ENCODE measurements around the gene RPL7L1.

The RPL7L1 gene

GRCh38 chr6:42879372-42880239, at the start of gene RPL7L1:
TSS of gene RPL7L1 (plus strand) at chr6:42879616. CDS start at chr6:42879911, 295 bp downstream.
- no peaks in the 10 kb centered on the region for H3K27me3 ChIP-seq (ENCODE audit: control insufficient read depth, insufficient read depth, low read length)
- no peaks in the 10 kb centered on the region for H3K4me1 ChIP-seq (ENCODE audit: control insufficient read depth, insufficient read depth, low read length)
- H3K4me3 ChIP-seq (ENCODE audit: low read depth, low read length): peak within 1 kb of the TSS; percentile 98
- H3K36me3 ChIP-seq (ENCODE audit: control insufficient read depth, insufficient read depth, low read length): peaks cover 21% of the 10 kb centered on the region
- H3K9me3 ChIP-seq (ENCODE audit: control insufficient read depth, insufficient read depth, low read length): no peaks in the 10 kb centered on the region
- peak within 1 kb of the TSS; percentile 99 for H3K9ac ChIP-seq (ENCODE audit: low read depth, low read length)

- Histone ChIP-seq H3K9ac (ENCODE audit: low read depth, low read length) (no peak overlapping the region), H3K36me3 (ENCODE audit: control insufficient read depth, insufficient read depth, low read length) (peaks cover 13% of the 10 kb centered on the region), H3K4me1 (ENCODE audit: control insufficient read depth, insufficient read depth, low read length) (no peaks in the 10 kb centered on the region), H3K4me3 (ENCODE audit: low read depth, low read length) (no peak overlapping the region), H3K27me3 (ENCODE audit: control insufficient read depth, insufficient read depth, low read length) (no peaks in the 10 kb centered on the region), H3K9me3 (ENCODE audit: control insufficient read depth, insufficient read depth, low read length) (no peaks in the 10 kb centered on the region)
Observed at GRCh38 chr6:42831237-42831636, 48.2 kb upstream of the RPL7L1 start.

GRCh38 chr6:42834056-42834455, 45.4 kb upstream of the RPL7L1 start:
- Histone ChIP-seq H3K9me3 (ENCODE audit: control insufficient read depth, insufficient read depth, low read length) (no peaks in the 10 kb centered on the region), H3K36me3 (ENCODE audit: control insufficient read depth, insufficient read depth, low read length) (peaks cover 9% of the 10 kb centered on the region), H3K27me3 (ENCODE audit: control insufficient read depth, insufficient read depth, low read length) (no peaks in the 10 kb centered on the region), H3K4me1 (ENCODE audit: control insufficient read depth, insufficient read depth, low read length) (no peaks in the 10 kb centered on the region), H3K4me3 (ENCODE audit: low read depth, low read length) (no peak overlapping the region), H3K9ac (ENCODE audit: low read depth, low read length) (no peak overlapping the region)

GRCh38 chr6:42841844-42842584, 37.4 kb upstream of the RPL7L1 start:
- H3K4me3 ChIP-seq (ENCODE audit: low read depth, low read length): no peak overlapping the region
- H3K9me3 ChIP-seq (ENCODE audit: control insufficient read depth, insufficient read depth, low read length): no peaks in the 10 kb centered on the region
- H3K27me3 ChIP-seq (ENCODE audit: control insufficient read depth, insufficient read depth, low read length): no peaks in the 10 kb centered on the region
- peak overlapping the region; percentile 17 for H3K9ac ChIP-seq (ENCODE audit: low read depth, low read length)
- no peaks in the 10 kb centered on the region for H3K36me3 ChIP-seq (ENCODE audit: control insufficient read depth, insufficient read depth, low read length)
- H3K4me1 ChIP-seq (ENCODE audit: control insufficient read depth, insufficient read depth, low read length): no peaks in the 10 kb centered on the region

- Histone ChIP-seq H3K36me3 (ENCODE audit: control insufficient read depth, insufficient read depth, low read length) (no peaks in the 10 kb centered on the region), H3K9ac (ENCODE audit: low read depth, low read length) (no peak overlapping the region)
Observed at GRCh38 chr6:42845327-42845694, 34.1 kb upstream of the RPL7L1 start.

GRCh38 chr6:42846505-42846904, 32.9 kb upstream of the RPL7L1 start:
- Histone ChIP-seq H3K9me3 (ENCODE audit: control insufficient read depth, insufficient read depth, low read length) (no peaks in the 10 kb centered on the region), H3K36me3 (ENCODE audit: control insufficient read depth, insufficient read depth, low read length) (no peaks in the 10 kb centered on the region), H3K27me3 (ENCODE audit: control insufficient read depth, insufficient read depth, low read length) (no peaks in the 10 kb centered on the region), H3K9ac (ENCODE audit: low read depth, low read length) (no peak overlapping the region), H3K4me1 (ENCODE audit: control insufficient read depth, insufficient read depth, low read length) (no peaks in the 10 kb centered on the region), H3K4me3 (ENCODE audit: low read depth, low read length) (no peak overlapping the region)

More at GRCh38 chr6:42845327-42845694, 34.1 kb upstream of the RPL7L1 start:
- no peaks in the 10 kb centered on the region for H3K9me3 ChIP-seq (ENCODE audit: control insufficient read depth, insufficient read depth, low read length)
- H3K27me3 ChIP-seq (ENCODE audit: control insufficient read depth, insufficient read depth, low read length): no peaks in the 10 kb centered on the region
- no peak overlapping the region for H3K4me3 ChIP-seq (ENCODE audit: low read depth, low read length)
- no peaks in the 10 kb centered on the region for H3K4me1 ChIP-seq (ENCODE audit: control insufficient read depth, insufficient read depth, low read length)

- Histone ChIP-seq H3K27me3 (ENCODE audit: control insufficient read depth, insufficient read depth, low read length) (no peaks in the 10 kb centered on the region), H3K9ac (ENCODE audit: low read depth, low read length) (no peak overlapping the region), H3K9me3 (ENCODE audit: control insufficient read depth, insufficient read depth, low read length) (no peaks in the 10 kb centered on the region), H3K4me3 (ENCODE audit: low read depth, low read length) (no peak overlapping the region), H3K4me1 (ENCODE audit: control insufficient read depth, insufficient read depth, low read length) (no peaks in the 10 kb centered on the region), H3K36me3 (ENCODE audit: control insufficient read depth, insufficient read depth, low read length) (no peaks in the 10 kb centered on the region)
Observed at GRCh38 chr6:42848700-42849099, 30.7 kb upstream of the RPL7L1 start.

- H3K4me1 ChIP-seq (ENCODE audit: control insufficient read depth, insufficient read depth, low read length): no peaks in the 10 kb centered on the region
- no peak overlapping the region for H3K4me3 ChIP-seq (ENCODE audit: low read depth, low read length)
- no peak overlapping the region for H3K9ac ChIP-seq (ENCODE audit: low read depth, low read length)
- H3K9me3 ChIP-seq (ENCODE audit: control insufficient read depth, insufficient read depth, low read length): no peaks in the 10 kb centered on the region
- peaks cover 8% of the 10 kb centered on the region for H3K36me3 ChIP-seq (ENCODE audit: control insufficient read depth, insufficient read depth, low read length)
- no peaks in the 10 kb centered on the region for H3K27me3 ChIP-seq (ENCODE audit: control insufficient read depth, insufficient read depth, low read length)
Observed at GRCh38 chr6:42851599-42851998, 27.8 kb upstream of the RPL7L1 start.

GRCh38 chr6:42860036-42860435, 19.4 kb upstream of the RPL7L1 start:
- no peaks in the 10 kb centered on the region for H3K9me3 ChIP-seq (ENCODE audit: control insufficient read depth, insufficient read depth, low read length)
- no peak overlapping the region for H3K4me3 ChIP-seq (ENCODE audit: low read depth, low read length)
- H3K9ac ChIP-seq (ENCODE audit: low read depth, low read length): no peak overlapping the region
- H3K27me3 ChIP-seq (ENCODE audit: control insufficient read depth, insufficient read depth, low read length): no peaks in the 10 kb centered on the region
- no peaks in the 10 kb centered on the region for H3K4me1 ChIP-seq (ENCODE audit: control insufficient read depth, insufficient read depth, low read length)
- peaks cover 22% of the 10 kb centered on the region for H3K36me3 ChIP-seq (ENCODE audit: control insufficient read depth, insufficient read depth, low read length)

GRCh38 chr6:42860481-42860880, 18.9 kb upstream of the RPL7L1 start:
- Histone ChIP-seq H3K9me3 (ENCODE audit: control insufficient read depth, insufficient read depth, low read length) (no peaks in the 10 kb centered on the region), H3K36me3 (ENCODE audit: control insufficient read depth, insufficient read depth, low read length) (peaks cover 20% of the 10 kb centered on the region), H3K4me3 (ENCODE audit: low read depth, low read length) (no peak overlapping the region), H3K27me3 (ENCODE audit: control insufficient read depth, insufficient read depth, low read length) (no peaks in the 10 kb centered on the region), H3K9ac (ENCODE audit: low read depth, low read length) (no peak overlapping the region), H3K4me1 (ENCODE audit: control insufficient read depth, insufficient read depth, low read length) (no peaks in the 10 kb centered on the region)

- H3K36me3 ChIP-seq (ENCODE audit: control insufficient read depth, insufficient read depth, low read length): peaks cover 13% of the 10 kb centered on the region
- H3K9me3 ChIP-seq (ENCODE audit: control insufficient read depth, insufficient read depth, low read length): no peaks in the 10 kb centered on the region
- no peak overlapping the region for H3K9ac ChIP-seq (ENCODE audit: low read depth, low read length)
- no peaks in the 10 kb centered on the region for H3K27me3 ChIP-seq (ENCODE audit: control insufficient read depth, insufficient read depth, low read length)
- H3K4me1 ChIP-seq (ENCODE audit: control insufficient read depth, insufficient read depth, low read length): no peaks in the 10 kb centered on the region
- H3K4me3 ChIP-seq (ENCODE audit: low read depth, low read length): no peak overlapping the region
Observed at GRCh38 chr6:42864602-42865001, 14.8 kb upstream of the RPL7L1 start.

Measured in iPS-15b (cell line).